22Rv1 (cell line): ENCODE data around the gene KDM4B.

ENCODE experiments used
- H3K27ac ChIP-seq: fragments of 450-650 bp; 2 replicates; pipeline ENCODE4 v1.5.1; 2017
- ZFX ChIP-seq: fragments of 450-650 bp; IDR thresholded peaks from 2 replicates; pipeline ENCODE4 v1.6.1; 2017; ENCODE audit warnings: antibody characterized with exemption, borderline replicate concordance
- TF ChIP-seq, protein P1 (sequence below): fragments of 450-650 bp; IDR thresholded peaks from 2 replicates; pipeline ENCODE4 v1.5.1; 2017; ENCODE audit warnings: mild to moderate bottlenecking

Gene KDM4B

DNA sequence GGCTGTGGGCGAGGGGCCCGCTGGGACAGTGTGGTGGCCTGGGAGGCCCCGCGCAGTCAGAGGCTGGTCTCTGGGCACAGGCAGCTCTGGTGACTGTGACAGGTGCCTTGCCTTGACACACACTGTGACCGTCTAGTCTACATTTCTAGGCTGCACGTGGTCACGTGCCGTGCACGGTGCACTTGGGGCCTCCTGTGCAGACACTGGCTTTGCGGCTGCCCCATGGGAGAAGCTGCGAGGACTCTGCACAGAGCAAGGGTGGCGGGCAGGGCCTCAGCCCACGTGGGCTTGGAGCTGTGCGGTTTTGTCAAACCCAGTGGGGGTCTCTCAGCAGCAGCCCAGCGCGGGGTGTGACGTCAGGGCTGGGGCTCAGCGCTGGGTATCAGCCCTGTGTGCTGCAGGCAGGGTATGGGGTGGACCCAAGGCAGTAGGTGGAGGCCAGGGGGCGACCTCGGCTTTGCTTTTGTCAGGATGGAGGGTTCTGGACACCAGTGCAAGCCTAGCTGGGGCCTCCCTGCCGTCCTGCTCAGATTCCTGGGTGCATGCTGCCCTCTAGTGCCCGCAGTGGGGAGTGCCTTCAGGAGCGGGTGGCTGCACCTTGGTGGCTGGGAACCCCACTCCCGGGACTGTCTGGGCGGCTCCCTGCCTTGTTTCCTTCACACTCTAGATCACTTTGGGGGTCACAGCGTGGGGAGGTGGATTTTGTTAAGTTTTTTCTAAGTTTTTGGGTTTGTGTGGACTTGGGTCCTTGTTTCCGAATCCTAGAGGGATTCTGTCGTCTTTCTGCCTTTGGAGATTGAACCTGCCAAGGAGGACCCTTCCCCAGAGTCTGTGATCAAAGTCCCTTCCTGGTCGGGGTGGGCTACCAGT, 62.6 kb downstream of the KDM4B start:
- H3K27ac ChIP-seq: no peak overlapping the region
- no peak for TF ChIP-seq ZFX
- TF ChIP-seq, protein P1, sequence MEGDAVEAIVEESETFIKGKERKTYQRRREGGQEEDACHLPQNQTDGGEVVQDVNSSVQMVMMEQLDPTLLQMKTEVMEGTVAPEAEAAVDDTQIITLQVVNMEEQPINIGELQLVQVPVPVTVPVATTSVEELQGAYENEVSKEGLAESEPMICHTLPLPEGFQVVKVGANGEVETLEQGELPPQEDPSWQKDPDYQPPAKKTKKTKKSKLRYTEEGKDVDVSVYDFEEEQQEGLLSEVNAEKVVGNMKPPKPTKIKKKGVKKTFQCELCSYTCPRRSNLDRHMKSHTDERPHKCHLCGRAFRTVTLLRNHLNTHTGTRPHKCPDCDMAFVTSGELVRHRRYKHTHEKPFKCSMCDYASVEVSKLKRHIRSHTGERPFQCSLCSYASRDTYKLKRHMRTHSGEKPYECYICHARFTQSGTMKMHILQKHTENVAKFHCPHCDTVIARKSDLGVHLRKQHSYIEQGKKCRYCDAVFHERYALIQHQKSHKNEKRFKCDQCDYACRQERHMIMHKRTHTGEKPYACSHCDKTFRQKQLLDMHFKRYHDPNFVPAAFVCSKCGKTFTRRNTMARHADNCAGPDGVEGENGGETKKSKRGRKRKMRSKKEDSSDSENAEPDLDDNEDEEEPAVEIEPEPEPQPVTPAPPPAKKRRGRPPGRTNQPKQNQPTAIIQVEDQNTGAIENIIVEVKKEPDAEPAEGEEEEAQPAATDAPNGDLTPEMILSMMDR: peak; percentile 87

DNA sequence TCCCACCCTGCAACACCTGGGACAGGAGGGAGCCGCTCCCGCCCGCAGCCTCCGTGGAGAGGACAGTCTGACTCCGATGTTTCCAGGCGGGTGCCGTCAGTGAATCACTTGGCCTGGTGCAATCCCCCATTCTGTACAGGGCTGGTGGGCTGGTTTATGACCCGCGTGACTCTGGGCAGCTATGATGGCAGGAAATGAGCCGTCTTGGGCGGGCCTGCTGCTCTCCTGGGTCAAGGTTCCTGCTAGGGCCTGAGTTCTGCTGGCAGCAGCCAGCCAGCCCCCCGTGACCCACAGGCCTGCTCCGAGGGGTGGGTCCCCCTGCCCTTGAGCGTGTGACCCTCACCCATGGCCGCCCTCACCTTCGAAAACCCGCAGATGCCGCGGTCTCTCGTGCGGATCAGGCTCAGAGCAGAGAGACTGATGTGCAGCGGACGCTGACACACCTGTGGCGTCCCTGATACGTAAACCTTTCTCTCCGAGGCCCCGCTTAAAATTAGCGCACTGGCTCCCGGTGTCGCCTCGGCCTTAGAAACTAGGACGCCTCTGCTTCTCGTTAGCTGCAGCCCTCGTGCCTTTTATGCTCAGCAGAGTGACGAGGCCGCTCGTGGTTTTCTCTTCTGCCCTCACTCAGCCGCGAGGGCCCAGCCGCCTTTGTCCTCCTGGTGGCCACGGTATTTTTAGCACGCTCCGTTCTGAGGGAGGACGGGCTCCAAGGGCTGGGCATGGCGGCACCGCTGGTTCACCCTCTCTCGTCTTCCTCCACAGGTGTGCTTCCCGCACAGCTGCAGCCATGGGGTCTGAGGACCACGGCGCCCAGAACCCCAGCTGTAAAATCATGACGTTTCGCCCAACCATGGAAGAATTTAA, 63.4 kb downstream of the KDM4B start:
- TF ChIP-seq, protein P1: no peak
- TF ChIP-seq ZFX: no peak
- no peak overlapping the region for H3K27ac ChIP-seq

DNA sequence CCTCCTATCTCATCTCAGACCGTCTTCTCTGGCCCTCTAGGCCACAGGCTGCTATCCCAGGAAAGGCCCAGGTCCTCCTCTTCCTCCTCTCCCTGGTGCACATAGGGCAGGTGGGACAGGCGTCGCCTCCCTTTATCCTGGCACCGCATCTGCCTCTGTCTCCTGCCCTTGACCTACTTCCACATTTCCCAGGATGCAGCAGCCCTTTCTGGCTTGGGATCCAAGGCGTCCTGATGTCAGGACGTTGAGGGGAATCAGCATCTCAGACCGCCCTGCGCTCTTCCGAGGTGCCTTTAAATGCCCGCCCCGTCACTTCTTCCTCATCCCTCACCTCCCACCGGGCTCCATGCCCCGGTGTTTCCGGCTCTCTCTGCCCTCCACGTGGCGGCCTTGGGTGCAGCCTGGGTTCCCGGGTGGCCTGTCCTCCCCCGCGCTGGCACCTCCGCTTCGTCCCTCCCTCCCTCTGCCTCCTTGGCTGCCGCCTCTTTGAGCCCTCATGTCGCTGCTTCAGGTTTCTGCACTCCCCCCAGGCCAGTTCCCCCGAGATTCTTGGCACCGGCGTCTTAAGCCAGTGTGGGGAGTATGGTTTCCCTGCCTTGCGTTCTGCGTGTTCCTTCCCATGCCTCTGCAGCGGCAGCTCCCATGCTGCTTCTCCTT, 66.3 kb downstream of the KDM4B start:
- TF ChIP-seq, protein P1: no peak
- TF ChIP-seq ZFX: no peak
- H3K27ac ChIP-seq: no peak overlapping the region

DNA sequence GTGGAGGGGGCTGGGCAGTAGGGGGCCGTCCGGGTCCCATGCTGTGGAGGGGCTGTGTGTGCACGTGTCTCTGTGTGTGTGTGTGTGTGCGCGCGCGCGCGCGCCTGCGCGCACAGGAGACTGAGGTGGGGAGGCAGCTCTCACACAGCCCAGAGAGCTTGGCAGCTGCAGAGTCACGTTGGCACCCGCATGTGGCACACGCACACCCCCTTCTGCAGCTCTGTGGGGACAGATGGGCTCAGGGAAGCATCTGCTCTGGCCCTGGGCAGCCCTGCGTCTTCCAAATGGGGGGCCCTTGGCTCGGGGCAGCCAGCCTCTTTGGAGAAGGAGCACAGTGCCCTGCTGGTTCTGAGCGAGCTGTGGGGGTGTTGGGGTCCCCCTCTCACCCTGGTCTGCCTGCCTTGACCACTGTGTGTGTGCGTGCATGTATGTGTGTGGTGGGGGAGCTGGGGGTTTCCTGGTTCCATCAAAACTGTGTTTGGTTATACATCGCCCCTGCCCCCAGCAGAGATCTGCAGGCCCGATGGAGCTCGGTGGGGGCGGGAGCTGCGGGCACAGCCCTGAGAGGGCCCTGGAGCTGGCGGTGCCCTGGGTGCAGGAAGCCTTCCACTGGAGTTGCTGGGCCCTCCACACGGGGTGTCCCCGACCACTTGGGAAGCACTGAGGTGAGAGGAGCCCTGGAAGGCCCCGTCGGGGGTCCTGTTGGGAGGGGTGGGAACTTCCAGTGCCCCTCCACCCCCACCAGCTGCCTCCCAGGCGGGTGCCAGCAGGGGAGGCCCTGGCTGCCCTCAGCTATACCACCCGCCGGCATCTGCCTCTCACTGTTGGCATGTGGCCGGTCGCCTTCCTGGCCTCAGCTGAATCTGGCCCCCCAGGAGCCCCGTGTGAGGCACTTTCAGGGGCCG, 67.1 kb downstream of the KDM4B start:
- no peak overlapping the region for H3K27ac ChIP-seq
- TF ChIP-seq, protein P1: no peak
- TF ChIP-seq ZFX: no peak

DNA sequence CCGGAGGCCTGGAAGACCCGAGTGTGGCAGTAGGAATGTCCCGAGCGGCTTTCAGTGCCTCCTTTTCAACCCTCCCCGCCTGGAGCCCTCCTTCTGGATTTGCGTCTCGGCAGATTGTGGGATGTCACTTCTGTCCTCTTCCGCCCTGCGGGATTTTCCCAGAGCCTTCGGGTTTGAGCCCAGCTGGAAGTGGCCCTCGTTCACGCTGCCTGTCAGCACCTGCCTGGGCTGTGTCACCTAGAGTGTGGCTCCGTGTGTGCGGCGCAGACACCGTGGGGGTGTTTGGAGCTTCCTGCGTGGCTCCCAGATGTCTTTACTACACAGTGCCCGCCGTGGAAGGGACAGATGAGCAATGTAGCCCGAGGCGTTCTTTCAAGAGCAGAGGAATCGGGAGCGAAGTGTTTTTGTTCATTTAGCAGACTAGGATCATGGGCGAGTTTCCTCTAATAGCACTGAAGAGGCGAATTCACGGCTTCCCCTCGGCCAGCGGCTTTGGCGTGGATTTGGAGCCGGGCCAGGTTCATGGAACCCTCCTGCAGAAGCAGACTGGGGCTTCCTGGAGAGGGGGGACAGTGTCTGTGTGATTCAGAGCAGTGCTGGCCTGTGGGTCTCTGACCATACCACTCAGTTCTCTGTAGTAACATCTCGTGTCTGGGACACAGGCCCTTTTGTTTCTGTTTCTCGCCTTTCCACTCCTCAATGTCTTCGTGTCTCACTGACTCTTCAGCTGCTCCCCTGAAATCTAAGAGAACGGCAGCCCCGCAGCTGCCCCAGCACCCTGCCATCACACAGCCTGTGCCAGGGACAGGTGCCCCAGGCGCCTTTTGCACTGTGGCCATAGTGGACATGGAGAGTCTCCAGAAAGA, 68.0 kb downstream of the KDM4B start:
- TF ChIP-seq, protein P1: no peak
- no peak for TF ChIP-seq ZFX

DNA sequence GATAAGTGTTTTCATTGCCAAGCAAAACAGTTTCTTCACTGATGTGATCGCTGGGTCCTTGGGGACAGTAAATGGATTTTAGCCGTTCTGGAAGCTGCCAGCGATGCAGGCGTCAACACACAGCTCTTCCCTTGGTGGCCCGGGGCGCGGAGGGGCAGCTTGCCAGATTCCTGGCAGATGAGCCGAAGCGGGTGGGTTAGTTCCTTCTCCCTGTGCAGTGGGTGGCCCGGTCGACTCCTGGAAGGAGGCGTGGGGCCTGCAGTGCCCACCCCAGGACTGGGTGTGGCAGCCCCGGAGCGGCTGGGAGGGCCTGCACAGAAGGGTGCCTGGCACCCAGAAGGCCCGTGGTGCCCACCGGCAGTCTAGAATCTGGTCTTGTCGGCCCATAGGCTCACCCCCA, 69.0 kb downstream of the KDM4B start:
- H3K27ac ChIP-seq: no peak overlapping the region
- TF ChIP-seq, protein P1: no peak
- TF ChIP-seq ZFX: no peak

More for the DNA sequence above, 68.0 kb downstream of the KDM4B start:
- H3K27ac ChIP-seq: no peak overlapping the region
